GM23248 (cell line): ENCODE measurements around the gene MAP3K5.

Source experiments
- EZH2 ChIP-seq: fragments of 200-600 bp; sonication (generic); IDR thresholded peaks from 2 replicates; pipeline ENCODE4 v1.6.1; 2018; ENCODE audit warnings: antibody characterized with exemption, mild to moderate bottlenecking; ENCODE audit not compliant: insufficient read depth, poor library complexity, severe bottlenecking
- EZH2phosphoT487 ChIP-seq: fragments of 200-600 bp; sonication (generic); IDR thresholded peaks from 2 replicates; pipeline ENCODE4 v1.6.1; 2018; ENCODE audit warnings: antibody characterized with exemption, moderate library complexity, mild to moderate bottlenecking, low read depth; ENCODE audit not compliant: insufficient read depth

- TF ChIP-seq EZH2 (no peak), EZH2phosphoT487 (no peak)
Measured at GRCh38 chr6:136782021-136782770, 10.1 kb downstream of the MAP3K5 start.
